Ishikawa (cell line): ENCODE measurements around the gene ACTRT2.

Experiments used
- CEBPB ChIP-seq: IDR thresholded peaks from 2 replicates; pipeline ENCODE4 v1.6.1; 2012
- CREB1 ChIP-seq: IDR thresholded peaks from 2 replicates; pipeline ENCODE4 v1.6.1; 2012; ENCODE audit warnings: low read depth
- EGR1 ChIP-seq: IDR thresholded peaks from 2 replicates; pipeline ENCODE4 v1.6.1; 2012
- EP300 ChIP-seq: IDR thresholded peaks from 2 replicates; pipeline ENCODE4 v1.6.1; 2012; ENCODE audit warnings: borderline replicate concordance
- NFIC ChIP-seq: IDR thresholded peaks from 2 replicates; pipeline ENCODE4 v1.6.1; 2012
- RAD21 ChIP-seq: IDR thresholded peaks from 2 replicates; pipeline ENCODE4 v1.6.1; 2012; ENCODE audit warnings: low read depth
- TAF1 ChIP-seq: IDR thresholded peaks from 2 replicates; pipeline ENCODE4 v1.6.1; 2012; ENCODE audit warnings: low read depth, mild to moderate bottlenecking
- TCF12 ChIP-seq: IDR thresholded peaks from 2 replicates; pipeline ENCODE4 v1.6.1; 2012; ENCODE audit warnings: low read depth
- YY1 ChIP-seq: IDR thresholded peaks from 2 replicates; pipeline ENCODE4 v1.6.1; 2012; ENCODE audit warnings: low read depth
- TF ChIP-seq, protein P1 (sequence below): IDR thresholded peaks from 2 replicates; pipeline ENCODE4 v1.6.1; 2012

- TF ChIP-seq CEBPB = no peak
- no peak for TF ChIP-seq EP300
- no peak for TF ChIP-seq NFIC
- TF ChIP-seq YY1 = no peak
- no peak for TF ChIP-seq EGR1
- no peak for TF ChIP-seq TAF1
- no peak for TF ChIP-seq TCF12
- TF ChIP-seq CREB1 = no peak
- no peak for TF ChIP-seq RAD21
- TF ChIP-seq, protein P1, sequence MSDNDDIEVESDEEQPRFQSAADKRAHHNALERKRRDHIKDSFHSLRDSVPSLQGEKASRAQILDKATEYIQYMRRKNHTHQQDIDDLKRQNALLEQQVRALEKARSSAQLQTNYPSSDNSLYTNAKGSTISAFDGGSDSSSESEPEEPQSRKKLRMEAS = no peak
These were observed 3.3 kb downstream of the ACTRT2 start for GRCh38 chr1:3024588-3024987.
